Measurements from ENCODE around the gene RYR1. TPM values are rescaled to one million over a fixed set of nuclear protein-coding genes. Genes with fewer than 3 reads are reported as not detected.

Gene RYR1
- total and polyA plus RNA-seq, 2 of the 13 experiments (the other 11 are each of a cell fraction or from before 2014, with no cell fraction given), result 0.03 TPM; not detected in 1

DNA sequence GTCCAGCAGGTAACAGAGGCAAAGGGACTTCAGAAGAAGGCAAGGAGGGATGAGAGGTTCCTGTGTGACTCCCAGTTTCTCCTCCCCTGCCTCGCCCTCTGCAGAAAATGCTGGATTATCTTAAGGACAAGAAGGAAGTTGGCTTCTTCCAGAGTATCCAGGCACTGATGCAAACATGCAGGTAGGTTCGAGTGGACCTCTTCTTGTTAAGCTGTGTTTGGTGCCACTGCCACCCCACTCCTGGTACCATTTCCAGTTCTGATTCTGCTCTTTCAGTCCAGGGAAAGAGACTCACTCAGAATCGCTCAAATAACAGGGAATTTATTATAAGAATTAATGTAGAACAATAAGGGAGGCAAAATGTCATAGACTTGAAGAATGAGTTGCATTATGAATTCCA is 101.7 kb downstream of the RYR1 start:
- Histone ChIP-seq H3K79me2 (ENCODE audit: insufficient read depth, low read length) (no peaks in the 10 kb centered on the region), H4K20me1 (ENCODE audit: insufficient read depth, low read length) (no peaks in the 10 kb centered on the region), H3K9ac (ENCODE audit: insufficient read depth, low read depth, low read length) (no peak overlapping the region), H3K9me3 (ENCODE audit: low read length) (peaks cover 11% of the 10 kb centered on the region), H3K27me3 (ENCODE audit: control insufficient read depth in 1 of 2, insufficient read depth in 2 of 2, low read length in 2 of 2) (peaks cover 0 to 17% of the 10 kb centered on the region in 2 experiments; a peak in 2 of 5 replicates), H3K4me3 (replicated peaks in 1 of 3; ENCODE audit: insufficient read depth in 1 of 3, low read depth in 2 of 3, low read length in 3 of 3) (no peak overlapping the region), H2AFZ (ENCODE audit: low read length) (no peak overlapping the region), H3K36me3 (replicated peaks in 1 of 2; ENCODE audit: control insufficient read depth in 1 of 2, insufficient read depth in 2 of 2, low read length in 2 of 2) (no peaks in the 10 kb centered on the region), H3K4me1 (ENCODE audit: insufficient read depth, low read length) (no peaks in the 10 kb centered on the region), H3K27ac (ENCODE audit: extremely low read length, insufficient read depth, low read length) (no peak overlapping the region), H3K4me2 (ENCODE audit: low read depth, low read length) (no peak overlapping the region)
- WGBS (ENCODE audit: low lambda C conversion rate), result 2% methylated on average over 3 of the region's 3 CpGs
- in situ Hi-C loops (cut with HindIII; ENCODE audit: extremely low pct_ligation_motif_present, low pct_unique_long_range_greater_than_20kb), result no loop called here
- CTCF ChIA-PET (ENCODE audit: low intra/inter-chr PET ratio, low total read pairs), result no interaction called here
- intact Hi-C loops (cut with micrococcal nuclease; ENCODE audit: unreplicated experiment), result no loop called here
- DNase-seq (ENCODE audit: low spot score) (no peak), ATAC-seq (no peak), FAIRE-seq (no peak)
- TF ChIP-seq SMAD3 (CRISPR knock-in tag; IDR thresholded peaks at IDR 0.05) (no peak), NCOA1 (CRISPR knock-in tag; IDR thresholded peaks at IDR 0.05) (no peak), ZFYVE20 (CRISPR knock-in tag; IDR thresholded peaks at IDR 0.05; ENCODE audit: borderline replicate concordance, low read depth) (no peak), FOXA1 (IDR thresholded peaks at IDR 0.05) (no peak), FOXA1 (CRISPR knock-in tag; IDR thresholded peaks at IDR 0.05) (no peak), RAD51 (IDR thresholded peaks at IDR 0.05; ENCODE audit: borderline replicate concordance) (no peak), ZNF24 (IDR thresholded peaks at IDR 0.05) (no peak), PAX8 (CRISPR knock-in tag; IDR thresholded peaks at IDR 0.05; ENCODE audit: borderline replicate concordance) (no peak)
- TF ChIP-seq, protein P1, sequence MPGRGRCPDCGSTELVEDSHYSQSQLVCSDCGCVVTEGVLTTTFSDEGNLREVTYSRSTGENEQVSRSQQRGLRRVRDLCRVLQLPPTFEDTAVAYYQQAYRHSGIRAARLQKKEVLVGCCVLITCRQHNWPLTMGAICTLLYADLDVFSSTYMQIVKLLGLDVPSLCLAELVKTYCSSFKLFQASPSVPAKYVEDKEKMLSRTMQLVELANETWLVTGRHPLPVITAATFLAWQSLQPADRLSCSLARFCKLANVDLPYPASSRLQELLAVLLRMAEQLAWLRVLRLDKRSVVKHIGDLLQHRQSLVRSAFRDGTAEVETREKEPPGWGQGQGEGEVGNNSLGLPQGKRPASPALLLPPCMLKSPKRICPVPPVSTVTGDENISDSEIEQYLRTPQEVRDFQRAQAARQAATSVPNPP (CRISPR knock-in tag; IDR thresholded peaks at IDR 0.05), result no peak
- no TSS peak for BruUV-seq (replicated peaks)
- POLR2A ChIA-PET, result no interaction called here
